ENCODE results near the gene NLGN2.

- TF ChIP-seq EZH2 (IDR thresholded peaks at IDR 0.05; ENCODE audit: borderline replicate concordance, insufficient read depth, low read depth, low read length, poor library complexity, severe bottlenecking) (no peak), CTCF (IDR thresholded peaks at IDR 0.05) (no peak)
Observed at GRCh38 chr17:7417056-7417655, 9.5 kb downstream of the NLGN2 start.
